GM18499 (cell line): ENCODE data around the gene LCN2.
"Not testable (repeated sequence)": the region's sequence is repeated elsewhere in the genome, so short reads cannot be mapped to it uniquely, and the experiment has no call there.

Experiments
- ATAC-seq: cut with Tn5 transposase; IDR thresholded peaks from one replicate; pipeline ENCODE4 v1.9.1; 2021; ENCODE audit warnings: moderate number of reproducible peaks; ENCODE audit not compliant: insufficient read depth, unreplicated experiment

LCN2 gene

DNA sequence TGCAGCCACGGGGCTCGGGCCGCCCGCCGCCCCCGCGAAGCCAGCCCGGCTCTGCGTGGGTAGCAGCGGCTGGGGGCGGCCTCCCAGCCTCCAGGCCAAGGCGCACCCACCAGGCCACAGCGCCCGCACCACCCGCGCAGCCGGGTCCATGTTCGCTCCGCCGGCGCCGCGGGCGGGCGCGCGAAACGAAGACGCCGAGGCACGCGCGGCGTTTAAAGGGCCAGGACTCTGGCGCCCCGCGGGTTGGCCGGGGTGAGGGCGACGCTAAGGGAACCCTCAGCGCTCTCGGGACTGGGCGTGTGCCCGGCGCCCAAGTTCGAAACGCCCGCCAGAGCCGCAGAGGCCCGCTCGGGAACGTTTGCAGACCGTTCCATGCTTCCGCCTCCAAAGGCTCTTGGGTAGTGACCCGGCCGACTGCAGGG is 21.7 kb upstream of the LCN2 start, which contains the start of gene PTGES2:
PTGES2 (minus strand) TSS at position 162 of the 422 bp plus-strand sequence; CDS start at position 150, 12 bp downstream.
- peak; percentile 31 for ATAC-seq

DNA sequence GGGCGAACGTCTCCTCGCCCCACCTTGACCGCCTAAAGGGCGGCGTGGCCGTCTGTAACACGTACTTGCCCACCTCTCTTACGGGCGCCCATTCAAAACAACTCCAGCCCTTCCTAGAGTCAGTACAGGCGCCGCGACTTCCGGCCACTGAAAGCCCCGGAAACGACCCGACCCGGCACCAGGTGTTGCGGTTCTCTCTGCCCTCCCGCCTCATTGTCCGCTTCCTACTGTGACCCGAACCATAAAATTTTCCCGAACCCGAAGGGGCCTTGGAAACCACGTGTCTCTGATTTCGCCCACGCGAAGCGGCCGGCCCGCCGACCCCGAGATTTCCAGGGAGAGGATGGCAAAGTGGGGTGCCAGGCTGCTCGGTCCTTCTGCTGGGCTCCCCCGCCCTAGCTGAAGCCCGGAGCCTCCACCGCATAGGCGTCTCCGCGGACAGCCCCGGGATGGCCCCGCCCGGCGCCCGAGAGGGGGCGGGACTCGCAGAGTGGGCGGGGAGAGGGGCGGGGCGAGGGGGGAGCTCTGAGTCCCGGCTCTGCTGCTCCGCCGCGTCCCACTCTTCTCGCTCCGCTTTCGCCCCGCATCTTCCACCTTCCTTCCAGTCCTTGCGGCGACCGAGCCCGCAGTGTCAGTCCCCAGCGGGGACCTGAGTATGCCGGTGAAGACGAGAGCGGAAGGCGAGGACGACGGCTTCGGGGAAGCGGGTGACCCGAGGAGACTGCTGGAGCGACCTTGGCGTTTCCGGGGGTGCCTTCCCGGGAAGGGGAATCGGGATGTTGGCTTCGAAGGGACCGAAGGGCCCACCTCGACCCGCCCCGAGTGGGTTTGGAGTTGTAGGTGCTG is 21.0 kb upstream of the LCN2 start:
- peak; percentile 41 for ATAC-seq

DNA sequence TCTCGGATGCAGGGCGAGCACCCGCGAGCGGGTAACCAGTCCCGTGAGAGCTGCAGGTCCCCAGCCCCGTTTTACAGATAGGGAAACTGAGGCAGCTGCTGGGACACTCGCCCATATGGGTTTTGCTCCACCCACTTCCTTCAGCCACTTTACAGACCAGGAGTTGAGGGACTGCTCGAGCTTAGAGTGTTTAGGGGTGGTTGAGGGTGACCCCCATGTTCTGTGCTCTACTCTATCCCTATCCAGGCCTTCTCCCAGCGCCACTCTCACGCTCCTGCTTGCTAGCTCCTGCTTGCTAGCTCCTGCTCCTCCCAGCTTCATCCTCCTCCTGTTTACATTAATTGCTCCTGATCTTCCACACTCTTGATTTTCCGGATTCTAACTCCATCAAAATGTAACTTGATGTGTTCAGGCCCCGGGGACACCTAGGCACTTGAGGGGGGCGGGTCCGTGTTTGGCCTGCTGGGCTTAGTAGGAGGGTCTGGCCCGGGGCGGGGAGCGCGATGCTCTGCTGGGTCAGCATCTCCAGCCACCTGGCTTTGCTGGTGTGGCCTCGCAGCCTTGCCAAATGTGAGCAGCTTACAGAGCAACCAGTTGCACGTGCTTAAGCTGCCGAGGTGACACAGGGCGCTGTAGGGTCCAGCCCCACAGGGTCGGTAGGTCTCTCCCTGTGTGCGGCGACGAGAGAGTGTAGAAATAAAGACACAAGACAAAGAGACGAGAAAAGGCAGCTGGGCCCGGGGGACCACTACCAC is 20.2 kb upstream of the LCN2 start:
- no peak for ATAC-seq

DNA sequence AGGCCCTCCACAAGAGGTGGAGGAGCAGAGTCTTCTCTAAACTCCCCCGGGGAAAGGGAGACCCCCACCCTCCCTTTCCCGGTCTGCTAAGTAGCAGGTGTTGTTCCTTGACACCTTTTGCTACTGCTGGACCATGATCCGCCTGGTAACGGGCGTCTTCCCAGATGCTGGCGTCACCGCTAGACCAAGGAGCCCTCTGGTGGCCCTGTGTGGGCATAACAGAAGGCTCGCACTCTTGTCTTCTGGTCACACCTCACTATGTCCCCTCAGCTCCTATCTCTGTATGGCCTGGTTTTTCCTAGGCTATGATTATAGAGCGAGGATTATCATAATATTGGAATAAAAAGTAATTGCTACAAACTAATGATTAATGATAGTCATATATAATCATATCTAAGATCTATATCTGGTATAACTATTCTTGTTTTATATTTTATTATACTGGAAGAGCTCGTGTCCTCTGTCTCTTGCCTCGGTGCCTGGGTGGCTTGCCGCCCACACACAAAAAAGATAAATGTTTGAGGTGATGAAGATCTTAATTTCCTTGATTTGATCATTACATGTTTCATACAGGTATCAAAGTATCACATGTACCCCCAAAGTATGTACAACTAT is 19.2 kb upstream of the LCN2 start:
- not testable (repeated sequence) for ATAC-seq

DNA sequence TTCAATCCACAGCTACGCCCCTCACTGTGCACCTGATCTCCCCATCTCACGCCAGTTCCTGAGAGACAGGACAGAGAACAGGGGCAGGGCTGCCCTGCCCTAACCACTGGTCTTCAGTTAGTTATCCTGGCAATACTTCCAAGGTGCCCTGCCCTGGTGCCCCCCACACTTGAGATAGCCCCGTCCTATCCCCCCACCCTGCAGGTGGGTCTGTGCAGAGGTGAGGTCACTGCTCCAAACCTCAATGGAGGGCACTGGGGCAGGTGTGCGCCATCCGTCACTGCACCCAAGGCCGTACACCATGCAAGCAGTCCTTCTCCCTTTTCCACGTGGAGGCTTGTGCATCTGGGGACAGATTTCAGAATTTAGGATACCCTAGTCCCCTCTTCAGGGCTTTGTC is 18.6 kb upstream of the LCN2 start:
- ATAC-seq: not testable (repeated sequence)

DNA sequence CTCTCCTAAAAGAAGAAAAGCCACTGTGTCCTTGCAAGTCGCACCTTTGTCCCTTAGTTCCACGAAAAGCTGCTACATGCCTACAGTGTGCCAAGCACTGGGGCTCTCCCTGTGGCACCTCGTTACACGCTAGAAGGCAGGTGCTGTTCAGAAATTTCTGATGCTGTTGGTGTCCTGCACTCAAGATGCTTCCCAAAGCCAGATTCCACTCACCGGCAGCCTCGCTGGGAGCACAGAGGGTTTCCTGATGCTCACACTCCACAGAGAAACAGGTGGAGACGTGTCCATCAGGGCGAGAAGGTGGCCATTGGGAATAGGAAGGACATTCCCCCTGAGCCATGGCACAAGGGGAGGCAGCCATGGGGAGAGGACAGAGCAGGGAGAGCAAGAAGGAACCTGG is 17.9 kb upstream of the LCN2 start:
- ATAC-seq: not testable (repeated sequence)

DNA sequence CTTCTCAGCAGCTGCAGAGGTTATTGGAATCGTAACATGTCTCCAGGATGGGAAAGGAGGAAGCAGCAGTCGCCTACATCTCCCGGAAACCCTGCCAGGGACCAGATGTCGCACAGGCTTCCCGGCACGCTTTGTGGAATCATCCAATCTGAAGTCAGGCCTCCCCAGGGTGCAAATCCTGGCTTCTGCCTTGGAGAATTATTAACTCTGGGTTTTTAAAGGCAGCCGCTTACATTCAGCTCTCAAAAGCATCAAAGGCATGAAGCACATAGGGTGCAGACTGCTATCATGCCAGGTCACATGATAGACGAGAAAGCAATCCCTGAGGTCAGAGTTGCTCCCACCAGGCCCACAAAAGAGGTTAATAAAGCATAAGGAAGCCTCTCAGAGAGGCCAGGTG is 17.1 kb upstream of the LCN2 start:
- not testable (repeated sequence) for ATAC-seq

DNA sequence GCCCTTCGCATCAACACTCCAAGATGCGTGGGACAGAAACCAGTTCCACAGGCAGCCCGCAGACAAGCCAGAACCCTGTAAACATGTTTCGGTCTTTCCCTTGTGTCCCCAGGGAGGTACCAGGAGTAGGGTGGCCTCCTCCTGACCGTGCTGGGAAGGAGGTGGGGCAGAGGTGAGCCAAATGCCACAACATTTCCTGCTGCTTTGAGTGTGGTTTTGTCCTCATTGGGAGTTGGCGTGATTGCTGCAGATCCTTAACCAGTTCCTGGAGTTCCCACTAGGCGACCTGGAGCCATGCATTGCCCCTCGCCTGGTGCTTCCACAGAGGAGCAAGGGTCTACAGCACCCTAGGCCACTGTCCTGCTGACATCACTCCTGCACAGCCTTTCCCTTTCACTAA is 13.7 kb upstream of the LCN2 start:
- ATAC-seq: not testable (repeated sequence)

DNA sequence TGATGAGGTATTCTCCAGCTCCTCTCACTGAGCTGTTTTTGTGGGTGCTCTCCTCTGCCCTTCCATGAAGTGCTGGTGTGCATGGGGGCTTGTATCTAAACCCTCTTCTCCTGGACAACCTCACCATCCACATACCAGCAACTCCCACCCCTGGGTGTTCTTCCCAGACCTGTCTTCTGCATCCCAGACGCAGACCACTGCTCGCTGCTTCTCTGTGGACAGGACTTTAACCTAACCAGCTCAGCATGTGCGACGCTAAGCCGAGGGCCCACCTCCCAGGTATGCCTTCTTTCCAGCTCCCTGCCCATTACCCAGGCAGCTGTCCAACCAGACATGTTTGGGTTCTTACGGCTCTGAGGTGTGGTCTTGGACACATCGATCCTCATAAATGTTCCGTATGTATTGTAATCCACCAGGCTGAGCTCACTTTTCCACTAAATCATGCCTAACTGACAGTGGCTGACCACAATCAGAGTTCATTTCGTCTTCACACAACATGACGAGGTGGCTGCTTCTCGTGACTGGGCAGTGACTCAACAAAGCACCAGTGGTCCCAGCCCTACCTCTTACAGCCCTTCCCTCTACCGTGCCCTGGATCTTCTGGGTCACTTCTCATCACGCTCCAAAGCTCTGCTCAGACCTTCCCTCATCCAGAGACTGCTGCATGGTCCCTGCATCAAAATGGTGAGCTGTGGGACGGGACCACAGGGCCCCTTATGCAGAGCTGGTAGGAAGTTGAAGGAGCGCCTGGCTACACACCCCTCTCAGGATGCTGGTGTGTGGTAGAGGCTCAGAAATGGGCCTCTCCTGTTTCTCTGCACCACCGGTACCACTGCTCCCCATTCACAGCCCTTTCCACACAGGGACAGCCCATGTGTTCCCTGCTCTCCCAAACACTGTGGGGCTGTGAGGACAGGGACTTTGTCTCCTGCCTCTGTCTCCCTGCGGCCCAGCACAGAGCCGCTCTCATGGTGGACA is 12.1 kb upstream of the LCN2 start:
- ATAC-seq: no peak

DNA sequence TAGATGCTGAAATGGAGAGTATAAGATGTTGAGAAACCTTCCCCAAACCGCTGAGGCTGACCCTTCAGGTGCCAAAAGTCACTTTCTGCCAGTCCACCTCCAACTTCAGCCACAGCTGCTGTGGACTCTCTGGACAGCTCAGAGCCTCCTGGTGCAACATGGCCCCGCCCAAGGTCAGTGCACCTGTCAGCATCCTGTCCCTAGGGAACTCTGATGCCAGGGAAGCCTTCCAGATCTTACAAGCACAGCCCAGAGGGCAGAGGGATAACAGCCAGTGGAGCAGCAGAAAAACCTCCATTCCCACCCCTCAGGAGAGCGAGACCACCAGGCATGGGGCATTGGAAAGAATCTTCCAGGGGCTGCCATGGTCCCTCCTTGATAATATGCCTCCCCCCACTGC is 11.3 kb upstream of the LCN2 start:
- ATAC-seq: no peak

DNA sequence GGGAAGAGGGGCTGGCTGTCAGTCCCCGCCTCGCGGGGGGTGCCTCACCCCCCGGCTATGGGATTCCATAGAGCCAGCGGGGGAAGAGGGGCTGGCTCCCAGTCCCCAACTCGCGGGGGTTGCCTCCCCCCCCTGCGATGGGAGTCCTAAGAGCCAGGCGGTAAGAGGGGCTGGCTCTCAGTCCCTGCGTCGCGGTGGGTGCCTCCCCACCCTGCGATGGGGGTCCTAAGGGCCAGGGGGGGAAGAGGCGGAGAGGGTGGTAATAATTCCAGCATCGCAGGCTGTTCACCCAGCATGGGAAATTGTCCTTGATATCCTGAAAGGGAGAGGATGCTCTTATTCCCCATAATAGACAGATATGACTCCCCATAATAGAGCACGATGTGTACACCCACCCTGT is 9.6 kb upstream of the LCN2 start:
- ATAC-seq: no peak

DNA sequence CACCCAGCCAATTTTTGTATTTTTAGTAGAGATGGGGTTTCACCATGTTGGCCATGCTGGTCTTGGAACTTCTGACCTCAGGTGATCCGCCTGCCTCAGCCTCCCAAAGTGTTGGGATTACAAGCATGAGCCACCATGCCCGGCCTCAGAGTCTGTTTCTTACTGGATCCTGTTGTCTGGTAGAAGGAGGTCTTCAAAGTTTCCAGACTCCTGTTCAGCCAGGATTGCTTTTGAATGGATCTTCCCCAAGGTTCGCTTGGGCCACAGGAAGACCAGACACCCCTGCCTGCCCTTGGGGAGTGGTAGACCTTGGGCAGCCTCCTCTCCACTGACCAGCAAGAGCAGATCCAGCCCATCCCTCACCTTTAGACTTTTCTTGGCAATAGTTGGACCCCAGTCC is 7.6 kb upstream of the LCN2 start:
- no peak for ATAC-seq

DNA sequence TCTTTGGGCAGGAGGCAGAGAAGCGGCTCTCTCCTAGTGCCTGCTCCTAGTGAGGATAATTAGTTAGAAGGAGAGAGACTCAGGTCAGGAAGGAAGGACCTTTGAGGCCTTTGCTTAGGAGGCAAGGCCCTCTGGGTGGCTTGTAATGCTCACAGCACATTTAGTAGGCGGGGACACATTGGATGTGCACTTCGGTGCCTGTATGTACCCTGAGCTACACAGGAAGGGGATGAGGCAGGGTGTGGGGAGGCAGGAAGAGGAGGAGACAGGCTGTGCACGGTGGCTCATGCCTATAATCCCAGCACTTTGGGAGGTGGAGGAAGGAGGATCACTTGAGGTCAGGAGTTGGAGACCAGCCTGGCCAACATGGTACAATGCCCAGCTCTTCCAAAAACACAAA is 7.2 kb upstream of the LCN2 start:
- no peak for ATAC-seq

DNA sequence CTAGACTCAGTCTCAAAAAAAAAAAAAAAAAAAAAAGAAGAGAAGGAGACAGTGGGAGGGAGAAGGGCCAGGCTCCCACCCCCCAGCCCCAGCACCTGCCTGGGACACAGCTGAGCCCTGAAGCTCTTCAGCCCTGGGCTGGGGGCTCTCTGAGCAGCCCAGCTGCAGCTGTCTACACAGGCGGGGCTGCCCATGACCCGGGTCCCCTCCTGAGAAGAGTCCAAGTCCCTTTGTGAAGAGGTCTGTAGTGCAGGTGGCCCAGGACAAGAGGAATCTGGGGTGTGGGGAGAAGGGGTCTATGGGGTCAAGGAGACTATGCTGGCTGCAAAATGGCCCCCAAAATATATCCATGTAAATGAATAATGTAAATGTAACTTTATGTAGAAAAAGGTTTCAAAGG is 6.7 kb upstream of the LCN2 start:
- no peak for ATAC-seq

DNA sequence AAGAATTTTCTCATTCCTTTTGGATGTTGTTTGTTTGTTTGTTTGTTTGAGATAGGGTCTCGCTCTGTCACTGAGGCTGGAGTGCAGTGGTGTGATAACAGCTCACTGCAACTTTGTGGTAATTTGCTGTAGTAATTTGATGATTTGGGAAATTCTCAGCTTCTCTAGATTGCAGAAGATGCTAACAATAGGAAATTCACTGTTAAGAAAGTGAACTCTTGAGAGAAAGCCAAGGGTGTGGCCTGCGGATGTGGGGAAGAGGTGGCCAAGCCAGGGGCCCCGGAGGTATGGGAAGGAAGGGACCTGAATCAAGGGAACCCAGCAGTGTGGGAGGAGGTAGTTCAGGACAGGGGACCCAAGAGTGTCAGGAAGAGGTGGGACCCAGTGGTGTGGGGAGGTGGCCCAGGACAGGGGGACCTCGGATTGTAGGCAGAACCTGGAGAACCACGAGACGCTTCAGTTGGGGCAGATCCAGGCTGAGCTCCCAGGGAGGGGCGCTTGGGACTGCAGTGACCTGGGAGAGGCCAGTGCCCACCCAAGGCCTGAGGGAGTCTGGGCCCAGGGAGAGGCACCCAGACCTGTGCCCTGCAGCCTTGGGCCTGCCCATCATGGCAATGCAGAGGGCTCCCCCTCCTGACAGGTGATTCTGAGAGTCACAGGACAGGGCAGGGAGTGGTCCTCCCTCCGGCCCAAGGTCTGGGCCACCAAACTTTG is 5.6 kb upstream of the LCN2 start:
- no peak for ATAC-seq

DNA sequence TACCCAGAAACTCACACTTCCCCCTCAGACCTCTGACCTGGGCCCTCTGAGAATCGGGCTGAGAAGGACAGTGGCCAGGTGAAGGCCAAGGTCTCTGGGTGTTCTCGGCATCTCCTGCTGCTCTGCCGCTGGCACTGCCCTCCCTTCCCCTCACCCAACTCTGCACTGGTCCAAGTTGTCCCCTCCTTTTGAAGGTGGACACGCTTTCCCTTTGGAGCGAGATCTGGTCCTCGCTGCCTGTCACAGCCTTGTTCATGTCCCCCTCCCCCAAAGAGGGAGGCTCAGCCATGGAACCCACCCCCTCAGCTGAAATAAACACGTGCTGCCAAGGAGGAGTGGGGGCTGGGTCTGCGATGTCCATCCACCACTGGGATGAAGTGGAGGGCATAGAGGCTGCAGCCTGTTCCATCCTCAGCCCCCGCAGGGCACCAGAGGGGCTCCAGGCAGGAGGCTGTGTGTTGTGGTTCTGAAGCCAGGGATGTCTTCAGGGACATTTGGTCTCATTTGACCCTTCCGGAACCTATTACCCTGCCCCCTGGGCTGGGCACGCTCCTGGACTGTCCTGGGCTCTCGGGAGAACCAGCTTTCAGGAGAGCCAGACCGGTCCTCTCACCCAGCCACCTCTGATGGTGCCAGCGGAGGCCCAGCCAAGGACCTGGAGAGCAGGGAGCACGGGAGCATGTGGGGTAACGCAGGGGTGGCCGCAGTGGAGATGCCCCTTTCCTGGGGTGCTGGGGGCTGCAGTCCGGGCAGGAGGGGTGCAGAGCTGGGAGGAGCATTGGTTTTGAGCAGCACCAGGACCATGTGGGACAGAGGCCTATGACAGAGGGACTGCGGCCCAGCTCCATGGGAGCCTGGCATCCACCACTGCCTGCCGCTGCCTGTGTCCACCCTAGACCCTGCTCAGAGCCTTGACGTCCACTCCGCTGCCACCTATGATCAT is 4.7 kb upstream of the LCN2 start:
- no peak for ATAC-seq

DNA sequence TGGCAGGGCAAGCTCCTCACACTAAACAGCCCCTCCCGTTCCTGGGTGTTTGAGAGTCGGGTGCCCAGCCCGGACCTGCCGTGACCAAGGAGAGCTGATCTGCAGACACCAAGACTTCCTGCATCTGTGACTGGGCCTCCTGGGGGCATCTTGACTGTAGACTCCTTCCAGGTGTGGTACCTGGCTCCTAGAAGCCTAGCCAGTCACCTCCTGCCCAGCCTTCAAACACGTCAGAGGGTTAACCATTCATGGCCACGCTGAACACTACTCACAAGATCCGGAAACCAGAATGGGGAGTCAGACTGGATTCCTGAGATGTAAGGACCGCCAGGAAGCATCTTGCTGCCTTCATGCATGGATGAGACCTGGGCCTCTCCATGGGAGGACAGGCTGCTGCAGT is 3.7 kb upstream of the LCN2 start:
- no peak for ATAC-seq

DNA sequence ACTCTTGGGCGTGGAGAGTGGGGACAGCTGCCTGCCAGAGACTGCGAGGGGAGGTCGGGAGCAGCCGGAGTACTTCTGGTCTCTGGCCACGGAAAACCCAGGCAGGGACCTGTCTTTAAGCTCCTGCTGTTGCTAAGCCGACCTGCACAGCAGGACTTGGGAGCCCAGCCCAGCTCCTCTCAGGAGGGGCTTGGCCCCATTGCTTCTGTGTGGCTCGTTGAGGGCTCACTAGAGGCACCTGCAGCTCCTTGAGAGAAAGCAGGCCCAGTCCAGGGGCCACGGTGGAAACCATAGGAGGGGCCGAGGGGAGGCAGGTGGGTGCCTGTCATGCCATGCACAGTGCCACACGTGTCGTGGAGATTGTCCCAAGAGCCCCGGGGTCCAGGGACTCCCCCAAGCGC is 3.3 kb upstream of the LCN2 start:
- no peak for ATAC-seq
